ENCODE data around the gene CXADR.

CXADR gene

GRCh38 chr21:17539743-17540341 lies 27.0 kb downstream of the CXADR start:
- no peak for DNase-seq (ENCODE audit: low read depth in 2 of 2)

- no peak for DNase-seq (ENCODE audit: low read depth in 2 of 2)
Measured at GRCh38 chr21:17540530-17540929, 27.7 kb downstream of the CXADR start.

- no peak for DNase-seq (ENCODE audit: low read depth in 2 of 2)
Measured at GRCh38 chr21:17542371-17543011, 29.6 kb downstream of the CXADR start.

DNA sequence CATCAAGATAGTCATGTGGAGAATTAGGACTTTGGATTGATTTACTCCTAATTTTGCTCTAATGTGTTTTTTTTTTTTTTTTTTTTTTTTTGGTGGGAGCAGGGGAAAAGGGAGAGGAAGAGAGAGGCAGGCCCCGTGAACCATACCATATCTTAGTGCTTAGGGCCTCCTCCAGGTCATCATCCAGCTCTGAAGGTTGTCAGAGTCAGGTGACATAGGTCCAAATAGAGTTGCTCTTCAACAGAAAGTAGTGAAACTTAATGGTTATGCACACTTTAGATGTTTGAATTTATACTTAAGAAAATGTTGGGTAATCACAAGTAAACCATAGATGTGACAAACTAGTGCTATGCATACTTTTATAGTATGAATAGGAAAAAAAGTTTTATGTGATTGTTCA lies 32.2 kb downstream of the CXADR start:
- no peak for DNase-seq (ENCODE audit: low read depth in 2 of 2)

GRCh38 chr21:17548262-17548661 lies 35.4 kb downstream of the CXADR start:
- no peak for DNase-seq (ENCODE audit: low read depth in 2 of 2)

DNA sequence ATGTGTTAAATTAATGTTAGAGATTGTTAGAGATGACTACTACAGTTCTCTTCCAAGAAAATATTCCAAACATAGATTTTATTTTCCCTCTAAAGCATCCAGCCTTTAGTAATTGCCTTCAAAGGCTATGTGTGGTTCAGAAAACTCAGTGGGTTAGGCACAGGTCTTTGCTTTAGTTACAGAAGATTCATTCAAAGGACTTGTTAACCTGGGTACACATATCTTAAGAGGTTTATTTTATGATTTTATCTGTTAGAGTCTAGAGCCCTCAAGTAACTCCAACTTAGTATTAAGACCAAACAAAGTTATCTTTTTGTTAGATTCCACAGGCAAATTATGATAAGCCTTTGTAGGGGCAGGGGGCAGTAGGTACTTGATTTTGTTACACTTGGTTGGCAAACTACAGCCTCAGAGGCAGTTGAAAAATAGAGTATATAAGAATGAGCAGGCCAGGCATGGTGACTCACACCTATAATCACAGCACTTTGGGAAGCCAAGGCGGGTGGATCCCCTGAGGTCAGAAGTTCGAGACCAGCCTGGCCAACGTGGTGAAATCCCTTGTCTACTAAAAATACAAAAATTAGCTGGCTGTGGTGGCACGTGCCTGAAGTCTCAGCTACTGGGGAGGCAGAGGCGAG lies 37.9 kb downstream of the CXADR start:
- DNase-seq (ENCODE audit: low read depth in 2 of 2), result no peak

- no peak for DNase-seq (ENCODE audit: low read depth in 2 of 2)
Measured at GRCh38 chr21:17552410-17552809, 39.6 kb downstream of the CXADR start.

DNA sequence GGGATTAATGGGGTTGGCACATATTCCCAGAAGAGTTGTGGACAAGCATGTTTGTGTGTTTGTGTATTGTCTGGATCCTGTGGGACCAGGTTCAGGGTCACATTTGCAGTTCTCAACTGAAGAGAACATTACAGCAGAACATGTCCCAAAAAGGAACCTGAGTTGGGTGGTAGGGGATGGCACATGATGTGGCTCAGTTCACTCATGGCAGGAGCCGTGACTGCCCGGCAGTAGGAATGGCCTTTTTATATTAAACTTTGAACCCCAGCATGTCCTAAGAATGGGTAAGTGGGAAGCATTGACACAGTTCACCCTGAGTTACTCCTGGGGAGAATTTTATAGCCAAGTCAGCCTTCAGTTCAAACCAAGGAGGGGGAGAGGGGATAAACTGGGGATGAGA lies 41.3 kb downstream of the CXADR start:
- no peak for DNase-seq (ENCODE audit: low read depth in 2 of 2)

- DNase-seq (ENCODE audit: low read depth in 2 of 2), result no peak
Measured at GRCh38 chr21:17554679-17555465, 42.0 kb downstream of the CXADR start.

GRCh38 chr21:17560377-17561025 lies 47.7 kb downstream of the CXADR start:
- no peak for DNase-seq (ENCODE audit: low read depth in 2 of 2)

DNA sequence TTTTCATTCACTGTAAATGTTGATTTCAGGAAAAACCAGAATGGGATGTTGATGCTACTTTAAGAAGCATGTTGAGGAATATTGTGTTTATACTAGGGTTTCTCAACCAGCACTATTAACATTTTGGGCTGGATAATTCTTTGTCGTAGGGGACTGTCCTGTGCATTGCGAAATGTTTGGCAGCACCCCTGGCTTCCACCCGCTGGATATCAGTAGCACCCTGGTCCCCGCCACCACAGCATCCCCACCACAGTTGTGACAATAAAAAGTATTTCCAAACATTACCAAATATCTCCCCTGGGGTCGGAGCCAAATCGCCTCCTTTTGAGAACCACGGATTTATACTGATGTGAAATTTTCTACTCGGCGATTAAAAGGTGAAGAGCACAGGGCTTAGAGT lies 57.9 kb downstream of the CXADR start:
- no peak for DNase-seq (ENCODE audit: low read depth in 2 of 2)

DNA sequence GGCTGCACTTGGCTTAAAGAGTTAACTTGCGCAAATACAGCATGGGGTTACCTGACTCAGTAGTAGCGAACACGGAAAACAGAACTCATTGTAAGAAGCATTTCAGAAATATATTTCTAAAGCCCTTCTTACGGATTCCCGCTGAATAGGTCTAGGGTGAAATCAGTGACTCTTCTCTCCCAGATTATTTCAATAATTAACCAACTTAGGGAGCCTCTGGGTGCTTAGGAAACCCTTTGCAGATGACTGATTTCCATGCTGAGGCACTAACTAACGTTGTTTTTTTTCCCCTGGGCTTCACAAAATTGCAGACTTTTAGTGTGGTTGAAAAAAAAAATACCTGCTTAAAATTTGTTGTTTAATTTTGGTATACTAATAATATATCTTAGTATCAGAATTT lies 59.6 kb downstream of the CXADR start:
- no peak for DNase-seq (ENCODE audit: low read depth in 2 of 2)

DNA sequence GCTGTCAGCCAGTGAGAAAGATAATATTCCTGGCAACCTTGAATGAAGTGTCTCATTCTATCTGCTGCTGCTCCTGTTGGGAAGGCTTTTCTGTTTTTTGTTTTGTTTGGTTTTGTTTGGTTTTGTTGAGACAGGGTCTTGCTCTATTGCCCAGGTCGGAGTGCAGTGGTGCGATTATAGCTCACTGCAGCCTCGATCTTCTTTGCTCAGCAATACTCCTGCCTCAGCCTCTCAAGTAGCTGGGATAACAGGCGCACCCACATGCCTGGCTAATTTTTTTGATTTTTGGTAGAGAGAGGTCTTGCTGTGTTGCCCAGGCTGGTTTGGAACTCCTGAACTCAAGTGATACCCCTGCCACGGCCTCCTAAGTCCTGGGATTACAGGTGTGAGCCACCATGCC lies 62.2 kb downstream of the CXADR start:
- DNase-seq (ENCODE audit: low read depth in 2 of 2), result no peak

- DNase-seq (ENCODE audit: low read depth in 2 of 2), result no peak
Measured at GRCh38 chr21:17576080-17576835, 63.4 kb downstream of the CXADR start.

- no peak for DNase-seq (ENCODE audit: low read depth in 2 of 2)
Measured at GRCh38 chr21:17577701-17578100, 64.9 kb downstream of the CXADR start.

DNA sequence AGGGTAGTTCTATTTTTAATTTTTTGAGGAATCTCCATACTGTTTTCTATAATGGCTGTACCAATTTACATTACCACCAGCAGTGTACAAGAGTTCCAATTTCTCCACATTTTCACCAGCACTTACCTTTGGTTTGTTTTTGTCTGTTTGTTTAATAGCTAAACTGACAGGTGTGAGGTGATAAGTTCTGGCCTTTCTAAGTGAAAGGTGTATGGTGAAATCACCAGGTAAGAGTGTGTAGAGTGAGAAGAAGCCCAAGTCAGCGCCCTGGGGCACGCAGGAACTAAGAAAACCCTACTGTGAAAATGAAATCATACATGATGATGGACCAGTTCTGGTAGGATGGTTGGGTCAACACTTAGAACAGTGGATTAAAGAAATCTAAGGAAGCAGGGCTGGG lies 65.3 kb downstream of the CXADR start:
- DNase-seq (ENCODE audit: low read depth in 2 of 2), result no peak

DNA sequence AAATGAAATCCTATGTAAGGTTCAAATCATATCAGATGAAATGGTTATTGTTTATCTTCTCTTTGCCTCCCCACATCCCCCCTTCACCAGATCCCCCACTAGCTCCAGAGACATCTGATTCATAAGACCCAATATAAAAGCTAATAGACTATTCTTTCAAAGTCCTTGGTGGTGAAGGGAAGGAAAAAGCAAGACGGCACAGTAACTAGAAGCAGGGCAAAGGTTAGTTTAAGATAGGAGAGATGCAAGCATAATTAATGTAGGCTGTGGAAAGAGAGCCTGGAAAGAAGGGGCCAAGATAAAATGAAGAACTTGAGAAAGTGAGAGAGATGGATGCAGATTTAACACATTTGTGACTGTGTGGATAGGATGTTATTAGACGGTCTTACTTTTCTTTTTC lies 66.0 kb downstream of the CXADR start:
- DNase-seq (ENCODE audit: low read depth in 2 of 2), result no peak

GRCh38 chr21:17580319-17580718 lies 67.5 kb downstream of the CXADR start:
- DNase-seq (ENCODE audit: low read depth in 2 of 2), result no peak

- no peak for DNase-seq (ENCODE audit: low read depth in 2 of 2)
Measured at GRCh38 chr21:17583898-17584297, 71.1 kb downstream of the CXADR start.

GRCh38 chr21:17585875-17586450 lies 73.1 kb downstream of the CXADR start:
- DNase-seq (ENCODE audit: low read depth in 2 of 2), result peak in 1 of 2 experiments; percentile 25

- no peak for DNase-seq (ENCODE audit: low read depth in 2 of 2)
Measured at GRCh38 chr21:17590430-17590829, 77.6 kb downstream of the CXADR start.

Data from fibroblast of skin of left quadriceps (primary cell).